OCI-M2 (cell line): ENCODE results near the gene TMED10.
"Not testable (repeated sequence)": the region's sequence is repeated elsewhere in the genome, so short reads cannot be mapped to it uniquely, and the experiment has no call there.

Experiments
- DNase-seq: peaks from one replicate; lab custom pipeline; 2025; ENCODE audit not compliant: unreplicated experiment; lab: John Stamatoyannopoulos, UW

Gene TMED10

GRCh38 chr14:75196064-75196463 is 19.7 kb upstream of the TMED10 start:
- no peak for DNase-seq

GRCh38 chr14:75191100-75191499 is 14.7 kb upstream of the TMED10 start:
- DNase-seq: no peak

- no peak for DNase-seq
Observed at GRCh38 chr14:75190023-75190422, 13.6 kb upstream of the TMED10 start.

GRCh38 chr14:75188520-75189268 is 12.3 kb upstream of the TMED10 start:
- peak; percentile 31 for DNase-seq

- DNase-seq: no peak
Observed at GRCh38 chr14:75188086-75188485, 11.7 kb upstream of the TMED10 start.

GRCh38 chr14:75186953-75187352 is 10.5 kb upstream of the TMED10 start:
- no peak for DNase-seq

GRCh38 chr14:75185251-75186040 is 9.0 kb upstream of the TMED10 start:
- DNase-seq: no peak

- DNase-seq: no peak
Observed at GRCh38 chr14:75184492-75184891, 8.1 kb upstream of the TMED10 start.

GRCh38 chr14:75184039-75184438 is 7.6 kb upstream of the TMED10 start:
- no peak for DNase-seq

- no peak for DNase-seq
Observed at GRCh38 chr14:75183225-75183624, 6.8 kb upstream of the TMED10 start.

- DNase-seq: no peak
Observed at GRCh38 chr14:75182821-75183220, 6.4 kb upstream of the TMED10 start.

GRCh38 chr14:75182163-75182562 is 5.8 kb upstream of the TMED10 start:
- DNase-seq: not testable (repeated sequence)

- no peak for DNase-seq
Observed at GRCh38 chr14:75181293-75182062, 5.1 kb upstream of the TMED10 start.

- no peak for DNase-seq
Observed at GRCh38 chr14:75175677-75176141, 703 bp downstream of the TMED10 start.

- no peak for DNase-seq
Observed at GRCh38 chr14:75174066-75174465, 2.3 kb downstream of the TMED10 start.

GRCh38 chr14:75170772-75171171 is 5.6 kb downstream of the TMED10 start:
- no peak for DNase-seq

GRCh38 chr14:75168586-75169335 is 7.7 kb downstream of the TMED10 start:
- DNase-seq: no peak

GRCh38 chr14:75167325-75167724 is 9.1 kb downstream of the TMED10 start:
- no peak for DNase-seq

- DNase-seq: no peak
Observed at GRCh38 chr14:75165586-75166391, 10.6 kb downstream of the TMED10 start.

- no peak for DNase-seq
Observed at GRCh38 chr14:75164809-75165208, 11.6 kb downstream of the TMED10 start.
